Placental epithelial cell (primary cell): ENCODE results near the gene PDC. TPM values are rescaled to one million over a fixed set of nuclear protein-coding genes. Genes with fewer than 3 reads are reported as not detected.

Experiments used
- total RNA-seq: library from RNA; depleted of rRNA; stranded (reverse); fragments of >200 nt; gene quantifications from 2 replicates; pipeline ENCODE4 v1.2.3, GENCODE V29; 2012

Gene PDC
- not detected in 2 replicates for total RNA-seq

DNA sequence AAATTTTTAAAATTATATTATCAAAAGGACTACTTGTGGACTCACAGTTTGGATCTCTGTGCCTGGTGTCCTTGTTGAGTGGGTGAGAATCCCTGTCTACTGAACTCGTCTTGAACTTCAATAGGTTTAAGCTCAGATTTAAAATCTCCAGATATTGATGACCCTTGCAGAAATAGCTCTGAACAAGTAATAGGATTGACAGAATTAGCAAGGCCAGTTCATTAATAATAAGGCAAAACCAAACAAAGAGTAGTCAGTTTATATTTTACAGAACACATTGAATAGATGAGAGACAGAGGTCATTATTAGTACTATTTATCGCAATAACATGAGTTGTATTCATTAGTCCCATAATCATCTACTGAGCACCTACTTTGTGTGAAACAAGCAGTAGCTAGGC lies at the start of gene PDC:
Gene PDC, minus strand, starts transcription at position 101 of the 400 bp plus-strand sequence. CDS start 11,655 bp downstream, outside the sequence.

Other genes with a start within 250 kb of the PDC start
- gene PRG4, start 164.8 kb downstream of the PDC start, total RNA-seq: not detected in 2 replicates
- gene TPR, start 85.9 kb downstream of the PDC start, total RNA-seq: 86.4 and 92.8 TPM in 2 replicates
- 15.8 and 26.7 TPM in 2 replicates for gene ODR4, start 85.3 kb downstream of the PDC start, total RNA-seq
- 12.2 and 47.6 TPM in 2 replicates for gene PTGS2, start 219.3 kb upstream of the PDC start, total RNA-seq